Gastroesophageal sphincter (tissue), 3 donors: Measurements from ENCODE around the gene VOPP1.

ENCODE experiments used
- CTCF ChIP-seq, 4 experiments: fragments of 200-600 bp in 2 of 4; fragments of 450-650 bp in 2 of 4; sonication (generic) in 1 of 4; IDR thresholded peaks; one replicate each; pipeline ENCODE4 v1.5.1; 2017 to 2019; ENCODE audit warnings: antibody characterized with exemption in 4 of 4, mild to moderate bottlenecking in 2 of 4, moderate library complexity in 2 of 4
- POLR2A ChIP-seq, 2 donors: fragments of 450-650 bp; IDR thresholded peaks; one replicate each; pipeline ENCODE4 v1.6.1; 2017; ENCODE audit warnings: antibody characterized with exemption in 2 of 2, mild to moderate bottlenecking in 2 of 2, moderate library complexity in 1 of 2

- no peak for TF ChIP-seq POLR2A (IDR thresholded peaks at IDR 0.05)
- TF ChIP-seq CTCF (IDR thresholded peaks at IDR 0.05): no peak
These were observed 95.2 kb downstream of the VOPP1 start for GRCh38 chr7:55476852-55477780.
